Liver (tissue), 9 donors: ENCODE data around the gene C11orf97. TPM values are rescaled to one million over a fixed set of nuclear protein-coding genes. Genes with fewer than 3 reads are reported as not detected.

Experiments used
- DNase-seq: peaks from one replicate; pipeline ENCODE4 v3.0.0-alpha.2; 2017; ENCODE audit warnings: low spot score
- H3K27ac ChIP-seq, 2 donors: one replicate each; pipeline ENCODE4 v1.7.0; 2013; ENCODE audit warnings: inconsistent platforms in 2 of 2, low read length in 2 of 2, control low read depth in 1 of 2, low read depth in 1 of 2, mild to moderate bottlenecking in 1 of 2
- H3K27me3 ChIP-seq, 4 donors: one replicate each; pipeline versions ENCODE4 v1.6.1 to v1.7.0; 2013; ENCODE audit warnings: low read length in 3 of 4, inconsistent platforms in 1 of 4, mild to moderate bottlenecking in 1 of 4, moderate library complexity in 1 of 4; ENCODE audit not compliant: control insufficient read depth in 4 of 4, insufficient read depth in 4 of 4
- H3K36me3 ChIP-seq, 4 donors: one replicate each; pipeline versions ENCODE4 v1.6.1 to v1.7.0; 2013; ENCODE audit warnings: low read length in 3 of 4, mild to moderate bottlenecking in 3 of 4, low read depth in 1 of 4, moderate library complexity in 1 of 4; ENCODE audit not compliant: control insufficient read depth in 4 of 4, insufficient read depth in 3 of 4
- H3K4me1 ChIP-seq, 4 donors: one replicate each; pipeline versions ENCODE4 v1.6.1 to v1.7.0; 2013; ENCODE audit warnings: low read length in 3 of 4, mild to moderate bottlenecking in 3 of 4, moderate library complexity in 1 of 4; ENCODE audit not compliant: control insufficient read depth in 4 of 4, insufficient read depth in 4 of 4
- H3K4me3 ChIP-seq, 3 donors: one replicate each; pipeline versions ENCODE4 v1.6.1 to v1.7.0; 2013; ENCODE audit warnings: low read length in 3 of 3, control low read depth in 1 of 3, low read depth in 1 of 3, mild to moderate bottlenecking in 1 of 3
- H3K9ac ChIP-seq, 2 donors: one replicate each; pipeline ENCODE4 v1.7.0; 2013; ENCODE audit warnings: low read length in 2 of 2, mild to moderate bottlenecking in 2 of 2, moderate library complexity in 2 of 2, control low read depth in 1 of 2, low read depth in 1 of 2
- H3K9me3 ChIP-seq, 4 donors: one replicate each; pipeline versions ENCODE4 v1.6.1 to v1.7.0; 2013; ENCODE audit warnings: low read length in 3 of 4; ENCODE audit not compliant: control insufficient read depth in 4 of 4
- CTCF ChIP-seq: fragments of 150-350 bp; IDR thresholded peaks from 2 replicates; pipeline ENCODE4 v1.5.1; 2017; ENCODE audit warnings: improper control_type of control experiment, low read depth, low read length; ENCODE audit not compliant: missing input control
- EGR1 ChIP-seq, 2 donors: IDR thresholded peaks; 2 replicates each; pipeline ENCODE4 v1.6.1; 2016 to 2018; ENCODE audit warnings: antibody characterized with exemption in 2 of 2, low read depth in 2 of 2
- FOXA1 ChIP-seq: IDR thresholded peaks from 2 replicates; pipeline ENCODE4 v1.6.1; 2016; ENCODE audit warnings: antibody characterized with exemption
- FOXA2 ChIP-seq: IDR thresholded peaks from 2 replicates; pipeline ENCODE4 v1.6.1; 2016; ENCODE audit warnings: antibody characterized with exemption
- GABPA ChIP-seq, 2 donors: IDR thresholded peaks in 1 of 2; conservative IDR thresholded peaks in 1 of 2; 2 replicates each; pipeline ENCODE4 v1.6.1; 2016; ENCODE audit warnings: antibody characterized with exemption in 2 of 2, mild to moderate bottlenecking in 1 of 2, moderate library complexity in 1 of 2
- HNF4A ChIP-seq, 2 donors: conservative IDR thresholded peaks; 2 replicates each; pipeline ENCODE4 v1.6.1; 2016; ENCODE audit warnings: antibody characterized with exemption in 2 of 2, mild to moderate bottlenecking in 2 of 2
- HNF4G ChIP-seq: IDR thresholded peaks from 2 replicates; pipeline ENCODE4 v1.6.1; 2016; ENCODE audit warnings: antibody characterized with exemption
- JUND ChIP-seq, 2 donors: IDR thresholded peaks; 2 replicates each; pipeline ENCODE4 v1.6.1; 2016; ENCODE audit warnings: antibody characterized with exemption in 2 of 2
- MAX ChIP-seq: IDR thresholded peaks from 2 replicates; pipeline ENCODE4 v1.6.1; 2016; ENCODE audit warnings: antibody characterized with exemption
- NR2F2 ChIP-seq: IDR thresholded peaks from 2 replicates; pipeline ENCODE4 v1.6.1; 2016; ENCODE audit warnings: antibody characterized with exemption
- RAD21 ChIP-seq, 2 donors: IDR thresholded peaks; 2 replicates each; pipeline ENCODE4 v1.6.1; 2016; ENCODE audit warnings: antibody characterized with exemption in 2 of 2, mild to moderate bottlenecking in 2 of 2
- RXRA ChIP-seq, 2 donors: IDR thresholded peaks; 2 replicates each; pipeline ENCODE4 v1.6.1; 2017 to 2018; ENCODE audit warnings: antibody characterized with exemption in 2 of 2, mild to moderate bottlenecking in 1 of 2
- SP1 ChIP-seq: IDR thresholded peaks from 2 replicates; pipeline ENCODE4 v1.6.1; 2018; ENCODE audit warnings: antibody characterized with exemption, mild to moderate bottlenecking
- TAF1 ChIP-seq: conservative IDR thresholded peaks from 2 replicates; pipeline ENCODE4 v1.6.1; 2016; ENCODE audit warnings: antibody characterized with exemption, mild to moderate bottlenecking
- YY1 ChIP-seq: IDR thresholded peaks from 2 replicates; pipeline ENCODE4 v1.6.1; 2016; ENCODE audit warnings: antibody characterized with exemption, mild to moderate bottlenecking
- WGBS: extraction: QIAGEN DNeasy Blood & Tissue Kit; methylation state at CpG from one replicate; pipeline ENCODE4 v1.1.7; 2013; 5-methylcytosine and 5-hydroxymethylcytosine counted together
- polyA plus RNA-seq, 2 donors: library from polyadenylated mRNA; stranded (reverse) in 1 of 2; unstranded in 1 of 2; fragments of 200-250 nt in 1 of 2; fragments of >200 nt in 1 of 2; fragmentation: Nextera tagmentation in 1 of 2; extraction: Ambion mirVana in 1 of 2; gene quantifications; one replicate each; pipeline versions ENCODE4 v1.2.1 to v1.2.3, GENCODE V29; 2013 to 2015
- total RNA-seq, 2 donors: library from RNA; depleted of rRNA; stranded (reverse); fragments of >200 nt; gene quantifications; one replicate each; pipeline ENCODE4 v1.2.3, GENCODE V29; 2014
- TF ChIP-seq, protein P1 (sequence below): IDR thresholded peaks from 2 replicates; pipeline ENCODE4 v1.6.1; 2016; ENCODE audit warnings: antibody characterized with exemption, mild to moderate bottlenecking
- TF ChIP-seq, protein P2 (sequence below): IDR thresholded peaks from 2 replicates; pipeline ENCODE4 v1.6.1; 2016; ENCODE audit warnings: antibody characterized with exemption
- donor health status: healthy.
- donor health status: healthy.
- donor health status: healthy.
- donor health status: healthy.
- donor health status: healthy.

The C11orf97 gene
- total and polyA plus RNA-seq, 4 donors, result 0.36 to 0.94 TPM; not detected in 2

- H3K4me3 ChIP-seq, result no peak overlapping the region
- no peaks in the 10 kb centered on the region for H3K4me1 ChIP-seq
- no peak overlapping the region for H3K9ac ChIP-seq
- TF ChIP-seq SP1 (no peak), EGR1 (IDR thresholded peaks at IDR 0.05; ENCODE audit: low read depth in 2 of 2) (no peak), YY1 (no peak), MAX (no peak), NR2F2 (no peak), FOXA1 (no peak), HNF4A (conservative IDR thresholded peaks at IDR 0.05) (no peak), FOXA2 (no peak), HNF4G (no peak), TAF1 (no peak)
- no peaks in the 10 kb centered on the region for H3K27me3 ChIP-seq
- 97% methylated on average over 3 of the region's 3 CpGs for WGBS
- no peak overlapping the region for H3K27ac ChIP-seq
- no peak for DNase-seq
- no peaks in the 10 kb centered on the region for H3K9me3 ChIP-seq
- peaks cover 2 to 35% (median 9%) of the 10 kb centered on the region in 4 donors for H3K36me3 ChIP-seq
Observed at GRCh38 chr11:94472916-94473799, 39.1 kb upstream of the C11orf97 start.

- Histone ChIP-seq H3K27me3 (no peaks in the 10 kb centered on the region), H3K27ac (no peak overlapping the region), H3K4me1 (no peaks in the 10 kb centered on the region), H3K9me3 (no peaks in the 10 kb centered on the region), H3K4me3 (no peak overlapping the region), H3K9ac (no peak overlapping the region), H3K36me3 (peaks cover 5 to 30% (median 14%) of the 10 kb centered on the region in 4 donors)
- DNase-seq, result no peak
- TF ChIP-seq TAF1, result no peak
- 87% methylated on average over 2 of the region's 2 CpGs for WGBS
Observed at GRCh38 chr11:94477624-94478023, 34.6 kb upstream of the C11orf97 start.

DNA sequence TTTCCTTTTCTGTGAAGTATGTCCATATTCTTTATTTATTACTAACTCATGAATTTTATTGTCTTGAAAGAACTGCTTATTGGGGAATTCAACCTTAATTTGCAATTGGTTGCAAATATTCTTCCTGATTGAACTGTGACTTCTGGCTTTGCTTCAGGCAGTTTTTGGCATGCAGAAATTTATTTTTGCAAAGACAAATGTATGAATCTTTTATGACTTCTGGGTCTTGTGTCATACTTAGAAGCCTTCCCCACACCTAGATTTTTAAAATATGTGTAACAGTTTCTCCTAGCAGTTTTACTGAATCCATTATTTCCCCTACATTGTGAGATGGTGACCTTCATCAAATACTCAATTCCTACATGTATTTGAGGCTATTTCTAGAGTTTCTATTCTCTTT is 30.9 kb upstream of the C11orf97 start:
- Histone ChIP-seq H3K4me1 (no peaks in the 10 kb centered on the region), H3K9ac (no peak overlapping the region), H3K9me3 (no peaks in the 10 kb centered on the region), H3K27me3 (no peaks in the 10 kb centered on the region), H3K27ac (no peak overlapping the region), H3K36me3 (peaks cover 10 to 30% (median 18%) of the 10 kb centered on the region in 4 donors), H3K4me3 (no peak overlapping the region)
- TF ChIP-seq EGR1 (IDR thresholded peaks at IDR 0.05; ENCODE audit: low read depth in 2 of 2) (no peak), JUND (IDR thresholded peaks at IDR 0.05) (no peak), RAD21 (IDR thresholded peaks at IDR 0.05) (no peak), FOXA2 (no peak), NR2F2 (no peak), SP1 (no peak), GABPA (IDR thresholded peaks at IDR 0.05 in 1 of 2, conservative IDR thresholded peaks at IDR 0.05 in 1 of 2) (no peak), CTCF (no peak), HNF4G (no peak), RXRA (IDR thresholded peaks at IDR 0.05) (no peak), TAF1 (no peak), HNF4A (conservative IDR thresholded peaks at IDR 0.05) (no peak), MAX (no peak)
- TF ChIP-seq, protein P1, sequence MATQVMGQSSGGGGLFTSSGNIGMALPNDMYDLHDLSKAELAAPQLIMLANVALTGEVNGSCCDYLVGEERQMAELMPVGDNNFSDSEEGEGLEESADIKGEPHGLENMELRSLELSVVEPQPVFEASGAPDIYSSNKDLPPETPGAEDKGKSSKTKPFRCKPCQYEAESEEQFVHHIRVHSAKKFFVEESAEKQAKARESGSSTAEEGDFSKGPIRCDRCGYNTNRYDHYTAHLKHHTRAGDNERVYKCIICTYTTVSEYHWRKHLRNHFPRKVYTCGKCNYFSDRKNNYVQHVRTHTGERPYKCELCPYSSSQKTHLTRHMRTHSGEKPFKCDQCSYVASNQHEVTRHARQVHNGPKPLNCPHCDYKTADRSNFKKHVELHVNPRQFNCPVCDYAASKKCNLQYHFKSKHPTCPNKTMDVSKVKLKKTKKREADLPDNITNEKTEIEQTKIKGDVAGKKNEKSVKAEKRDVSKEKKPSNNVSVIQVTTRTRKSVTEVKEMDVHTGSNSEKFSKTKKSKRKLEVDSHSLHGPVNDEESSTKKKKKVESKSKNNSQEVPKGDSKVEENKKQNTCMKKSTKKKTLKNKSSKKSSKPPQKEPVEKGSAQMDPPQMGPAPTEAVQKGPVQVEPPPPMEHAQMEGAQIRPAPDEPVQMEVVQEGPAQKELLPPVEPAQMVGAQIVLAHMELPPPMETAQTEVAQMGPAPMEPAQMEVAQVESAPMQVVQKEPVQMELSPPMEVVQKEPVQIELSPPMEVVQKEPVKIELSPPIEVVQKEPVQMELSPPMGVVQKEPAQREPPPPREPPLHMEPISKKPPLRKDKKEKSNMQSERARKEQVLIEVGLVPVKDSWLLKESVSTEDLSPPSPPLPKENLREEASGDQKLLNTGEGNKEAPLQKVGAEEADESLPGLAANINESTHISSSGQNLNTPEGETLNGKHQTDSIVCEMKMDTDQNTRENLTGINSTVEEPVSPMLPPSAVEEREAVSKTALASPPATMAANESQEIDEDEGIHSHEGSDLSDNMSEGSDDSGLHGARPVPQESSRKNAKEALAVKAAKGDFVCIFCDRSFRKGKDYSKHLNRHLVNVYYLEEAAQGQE, result no peak
- TF ChIP-seq, protein P2, sequence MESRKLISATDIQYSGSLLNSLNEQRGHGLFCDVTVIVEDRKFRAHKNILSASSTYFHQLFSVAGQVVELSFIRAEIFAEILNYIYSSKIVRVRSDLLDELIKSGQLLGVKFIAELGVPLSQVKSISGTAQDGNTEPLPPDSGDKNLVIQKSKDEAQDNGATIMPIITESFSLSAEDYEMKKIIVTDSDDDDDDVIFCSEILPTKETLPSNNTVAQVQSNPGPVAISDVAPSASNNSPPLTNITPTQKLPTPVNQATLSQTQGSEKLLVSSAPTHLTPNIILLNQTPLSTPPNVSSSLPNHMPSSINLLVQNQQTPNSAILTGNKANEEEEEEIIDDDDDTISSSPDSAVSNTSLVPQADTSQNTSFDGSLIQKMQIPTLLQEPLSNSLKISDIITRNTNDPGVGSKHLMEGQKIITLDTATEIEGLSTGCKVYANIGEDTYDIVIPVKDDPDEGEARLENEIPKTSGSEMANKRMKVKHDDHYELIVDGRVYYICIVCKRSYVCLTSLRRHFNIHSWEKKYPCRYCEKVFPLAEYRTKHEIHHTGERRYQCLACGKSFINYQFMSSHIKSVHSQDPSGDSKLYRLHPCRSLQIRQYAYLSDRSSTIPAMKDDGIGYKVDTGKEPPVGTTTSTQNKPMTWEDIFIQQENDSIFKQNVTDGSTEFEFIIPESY, result no peak
- DNase-seq, result no peak
